ENCODE data around the gene RALGAPA2.

- TF ChIP-seq, protein P1, sequence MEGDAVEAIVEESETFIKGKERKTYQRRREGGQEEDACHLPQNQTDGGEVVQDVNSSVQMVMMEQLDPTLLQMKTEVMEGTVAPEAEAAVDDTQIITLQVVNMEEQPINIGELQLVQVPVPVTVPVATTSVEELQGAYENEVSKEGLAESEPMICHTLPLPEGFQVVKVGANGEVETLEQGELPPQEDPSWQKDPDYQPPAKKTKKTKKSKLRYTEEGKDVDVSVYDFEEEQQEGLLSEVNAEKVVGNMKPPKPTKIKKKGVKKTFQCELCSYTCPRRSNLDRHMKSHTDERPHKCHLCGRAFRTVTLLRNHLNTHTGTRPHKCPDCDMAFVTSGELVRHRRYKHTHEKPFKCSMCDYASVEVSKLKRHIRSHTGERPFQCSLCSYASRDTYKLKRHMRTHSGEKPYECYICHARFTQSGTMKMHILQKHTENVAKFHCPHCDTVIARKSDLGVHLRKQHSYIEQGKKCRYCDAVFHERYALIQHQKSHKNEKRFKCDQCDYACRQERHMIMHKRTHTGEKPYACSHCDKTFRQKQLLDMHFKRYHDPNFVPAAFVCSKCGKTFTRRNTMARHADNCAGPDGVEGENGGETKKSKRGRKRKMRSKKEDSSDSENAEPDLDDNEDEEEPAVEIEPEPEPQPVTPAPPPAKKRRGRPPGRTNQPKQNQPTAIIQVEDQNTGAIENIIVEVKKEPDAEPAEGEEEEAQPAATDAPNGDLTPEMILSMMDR (IDR thresholded peaks at IDR 0.05): no peak
- TF ChIP-seq POLR2A (IDR thresholded peaks at IDR 0.05): no peak
These were observed 861 bp upstream of the RALGAPA2 start for GRCh38 chr20:20713244-20713765.
